SK-N-SH (cell line): Measurements from ENCODE around the gene TENT5A. TPM values are rescaled to one million over a fixed set of nuclear protein-coding genes. Genes with fewer than 3 reads are reported as not detected.
A peak's percentile ranks its signal among the peaks of the same experiment; 100 is the strongest.

ENCODE experiments used
- CTCF ChIA-PET: fragments of 300-600, 350-600 bp; formaldehyde crosslinking; extraction: SDS; loops from one replicate; lab custom pipeline; 2021; lab: Yijun Ruan, JAX
- POLR2A ChIA-PET: fragments of 350-600 bp; sonication (Branson Sonifier 250); formaldehyde crosslinking; extraction: SDS; loops from one replicate; lab custom pipeline; 2020; ENCODE audit warnings: antibody characterized with exemption, inconsistent platforms; lab: Yijun Ruan, JAX
- DNase-seq: peaks from one replicate; pipeline ENCODE4 v3.0.0; 2012
- H2AFZ ChIP-seq: fragments of 200-600 bp; sonication (generic); 2 replicates; pipeline ENCODE4 v1.8.1; 2016; ENCODE audit warnings: antibody characterized with exemption, mild to moderate bottlenecking, low read depth
- H3F3A ChIP-seq: fragments of 200-600 bp; sonication (generic); replicated peaks from 2 replicates; pipeline ENCODE3; 2016; ENCODE audit warnings: antibody characterized with exemption, mild to moderate bottlenecking; ENCODE audit not compliant: insufficient read depth
- H3K27ac ChIP-seq, 2 experiments: fragments of 200-500 bp in 1 of 2; fragments of 200-600 bp in 1 of 2; sonication (Bioruptor generic) in 1 of 2; sonication (generic), shearing (Covaris generic) in 1 of 2; 2 replicates each; pipeline versions ENCODE4 v1.5.1 to v1.6.1; 2014 to 2016; ENCODE audit warnings: low read depth in 2 of 2, inconsistent platforms in 1 of 2, low read length in 1 of 2, mild to moderate bottlenecking in 1 of 2, mixed read lengths in 1 of 2
- H3K27me3 ChIP-seq: fragments of 200-600 bp; sonication (generic), shearing (Covaris generic); 2 replicates; pipeline ENCODE4 v1.6.1; 2016; ENCODE audit warnings: mixed run types; ENCODE audit not compliant: insufficient read depth
- H3K36me3 ChIP-seq, 2 experiments: fragments of 200-500 bp in 1 of 2; fragments of 200-600 bp in 1 of 2; sonication (Bioruptor generic) in 1 of 2; sonication (generic) in 1 of 2; replicated peaks in 1 of 2; 2 replicates each; pipeline versions ENCODE3 to v1.5.1; 2014 to 2016; ENCODE audit warnings: low read length in 1 of 2, mild to moderate bottlenecking in 1 of 2; ENCODE audit not compliant: insufficient read depth in 2 of 2, control insufficient read depth in 1 of 2
- H3K4me1 ChIP-seq, 2 experiments: fragments of 200-500 bp in 1 of 2; fragments of 200-600 bp in 1 of 2; sonication (Bioruptor generic) in 1 of 2; sonication (generic), shearing (Covaris generic) in 1 of 2; 2 replicates each; pipeline versions ENCODE4 v1.5.1 to v1.6.1; 2014 to 2016; ENCODE audit warnings: low read depth in 1 of 2, low read length in 1 of 2, mixed run types in 1 of 2; ENCODE audit not compliant: insufficient read depth in 2 of 2, control insufficient read depth in 1 of 2
- H3K4me2 ChIP-seq: fragments of 200-600 bp; sonication (generic), shearing (Covaris generic); 2 replicates; pipeline ENCODE4 v1.6.1; 2017; ENCODE audit warnings: mixed run types
- H3K4me3 ChIP-seq, 2 experiments: fragments of 200-500 bp in 1 of 2; fragments of 200-600 bp in 1 of 2; sonication (Bioruptor generic) in 1 of 2; sonication (generic), shearing (Covaris generic) in 1 of 2; 2 replicates each; pipeline versions ENCODE4 v1.5.1 to v1.8.1; 2014 to 2016; ENCODE audit warnings: low read depth in 2 of 2, inconsistent platforms in 1 of 2, low read length in 1 of 2, mild to moderate bottlenecking in 1 of 2, mixed read lengths in 1 of 2, moderate library complexity in 1 of 2
- H3K79me2 ChIP-seq: fragments of 200-600 bp; sonication (generic); 2 replicates; pipeline ENCODE4 v1.8.1; 2017; ENCODE audit warnings: mild to moderate bottlenecking; ENCODE audit not compliant: insufficient read depth
- H3K9ac ChIP-seq: fragments of 200-600 bp; sonication (generic); 2 replicates; pipeline ENCODE4 v1.6.1; 2017; ENCODE audit warnings: mixed run types
- H3K9me2 ChIP-seq: fragments of 200-600 bp; sonication (generic); 2 replicates; pipeline ENCODE4 v1.6.1; 2017; ENCODE audit warnings: mixed run types
- H3K9me3 ChIP-seq: fragments of 200-600 bp; sonication (generic); 2 replicates; pipeline ENCODE4 v1.6.1; 2017; ENCODE audit warnings: mixed run types, mild to moderate bottlenecking, moderate library complexity
- H4K20me1 ChIP-seq: fragments of 200-600 bp; sonication (generic); 2 replicates; pipeline ENCODE4 v1.6.1; 2017; ENCODE audit warnings: mild to moderate bottlenecking, mixed run types; ENCODE audit not compliant: insufficient read depth
- CHD2 ChIP-seq: fragments of 150-350 bp; IDR thresholded peaks from 2 replicates; pipeline ENCODE4 v1.6.1; 2018; ENCODE audit warnings: low read length; ENCODE audit not compliant: partially characterized antibody
- CTCF ChIP-seq: fragments of 200-600 bp; sonication (generic); IDR thresholded peaks from 2 replicates; pipeline ENCODE4 v1.6.1; 2017; ENCODE audit warnings: antibody characterized with exemption, mild to moderate bottlenecking, moderate library complexity
- ELF1 ChIP-seq: IDR thresholded peaks from 2 replicates; pipeline ENCODE4 v1.4.0; 2012
- FOSL2 ChIP-seq: IDR thresholded peaks from 2 replicates; pipeline ENCODE4 v1.4.0; 2012; ENCODE audit warnings: low read depth, mild to moderate bottlenecking, moderate library complexity, borderline replicate concordance
- FOXJ3 ChIP-seq: sonication (generic); formaldehyde crosslinking; IDR thresholded peaks from 2 replicates; pipeline ENCODE4 v1.5.1; 2020; ENCODE audit warnings: mild to moderate bottlenecking, missing genetic modification reagents
- FOXM1 ChIP-seq: IDR thresholded peaks from 2 replicates; pipeline ENCODE4 v1.4.0; 2012; ENCODE audit warnings: low read depth, mild to moderate bottlenecking
- IRF3 ChIP-seq: fragments of 150-350 bp; IDR thresholded peaks from 2 replicates; pipeline ENCODE4 v1.6.1; 2016; ENCODE audit warnings: mild to moderate bottlenecking, low read depth, low read length
- MEF2A ChIP-seq: IDR thresholded peaks from 2 replicates; pipeline ENCODE4 v1.4.0; 2012; ENCODE audit warnings: low read depth, borderline replicate concordance
- MXI1 ChIP-seq: IDR thresholded peaks from 2 replicates; pipeline ENCODE4 v1.6.1; 2012; ENCODE audit warnings: mild to moderate bottlenecking, low read depth, low read length, improper control_type of control experiment
- REST ChIP-seq: IDR thresholded peaks from 2 replicates; pipeline ENCODE4 v1.6.1; 2012; ENCODE audit warnings: mild to moderate bottlenecking, low read depth, low read length, moderate library complexity
- RFX5 ChIP-seq: IDR thresholded peaks from 2 replicates; pipeline ENCODE4 v1.6.1; 2012; ENCODE audit warnings: mild to moderate bottlenecking, improper control_type of control experiment, low read length
- USF1 ChIP-seq: IDR thresholded peaks from 2 replicates; pipeline ENCODE4 v1.4.0; 2012; ENCODE audit warnings: low read depth, borderline replicate concordance
- USF2 ChIP-seq: fragments of 150-350 bp; IDR thresholded peaks from 2 replicates; pipeline ENCODE4 v1.6.1; 2017; ENCODE audit warnings: antibody characterized with exemption, low read length, low read depth, borderline replicate concordance
- WGBS: methylation state at CpG from one replicate; pipeline ENCODE4 v1.1.6; 2017; ENCODE audit warnings: low lambda C conversion rate; 5-methylcytosine and 5-hydroxymethylcytosine counted together
- polyA plus RNA-seq, 3 experiments: library from polyadenylated mRNA; depleted of rRNA; stranded (reverse); fragments of >200 nt; gene quantifications; 2 replicates each; pipeline ENCODE4 v1.2.3, GENCODE V29; 2012

TENT5A gene
- polyA plus RNA-seq, 1 of the 3 experiments (the other 2 are of a cell fraction): 4.9 TPM

GRCh38 chr6:81787313-81788068, 35.0 kb upstream of the TENT5A start:
- 76% methylated on average over 3 of the region's 3 CpGs for whole genome bisulfite sequencing
- Histone ChIP-seq H2AFZ (no peak overlapping the region), H3K9me3 (no peaks in the 10 kb centered on the region), H4K20me1 (no peaks in the 10 kb centered on the region)
- POLR2A ChIA-PET: no interaction called here
- TF ChIP-seq FOXM1 (no peak), RFX5 (no peak), MEF2A (no peak), FOXJ3 (CRISPR knock-in tag) (no peak), USF2 (no peak), CHD2 (no peak)
- TF ChIP-seq, all 33 proteins: peak for 0
- Histone ChIP-seq H3K4me3 (no peak overlapping the region), H3K4me1 (peaks cover 0 to 6% of the 10 kb centered on the region in 2 experiments; a peak in 1 of 4 replicates), H3K79me2 (no peaks in the 10 kb centered on the region), H3K4me2 (peak overlapping the region; percentile 5; the same call in 1 of the 2 replicates), H3F3A (no peaks in the 10 kb centered on the region), H3K9me2 (no peaks in the 10 kb centered on the region), H3K36me3 (no peaks in the 10 kb centered on the region), H3K27me3 (no peaks in the 10 kb centered on the region), H3K9ac (no peak overlapping the region), H3K27ac (no peak overlapping the region)
- DNase-seq: no peak
- CTCF ChIA-PET: no interaction called here

GRCh38 chr6:81786150-81786549, 33.7 kb upstream of the TENT5A start:
- POLR2A ChIA-PET: no interaction called here

More at GRCh38 chr6:81786150-81786549, 33.7 kb upstream of the TENT5A start:
- 100% methylated on average over 1 of the region's 1 CpG for WGBS
- no peaks in the 10 kb centered on the region for H3K27me3 ChIP-seq
- no peaks in the 10 kb centered on the region for H3K79me2 ChIP-seq
- H3F3A ChIP-seq: no peaks in the 10 kb centered on the region
- H3K9ac ChIP-seq: no peak overlapping the region
- TF ChIP-seq USF1 (no peak), ELF1 (no peak), IRF3 (no peak), FOXJ3 (CRISPR knock-in tag) (no peak), FOSL2 (no peak), REST (no peak), CTCF (no peak), MXI1 (no peak)
- CTCF ChIA-PET: no interaction called here
- no peaks in the 10 kb centered on the region for H3K9me2 ChIP-seq
- no peak overlapping the region for H3K4me2 ChIP-seq
- DNase-seq: no peak
- H4K20me1 ChIP-seq: no peaks in the 10 kb centered on the region
- peaks cover 0 to 6% of the 10 kb centered on the region in 2 experiments; a peak in 1 of 4 replicates for H3K4me1 ChIP-seq
- H3K9me3 ChIP-seq: no peaks in the 10 kb centered on the region
- H2AFZ ChIP-seq: no peak overlapping the region
- no peaks in the 10 kb centered on the region for H3K36me3 ChIP-seq
- H3K4me3 ChIP-seq: no peak overlapping the region
- H3K27ac ChIP-seq: no peak overlapping the region
